ENCODE data around the gene CTTNBP2. TPM values are rescaled to one million over a fixed set of nuclear protein-coding genes. Genes with fewer than 3 reads are reported as not detected.

Gene CTTNBP2
- total and polyA plus RNA-seq, 2 of the 13 experiments (the other 11 are each of a cell fraction or from before 2014, with no cell fraction given): not detected

- no peaks in the 10 kb centered on the region for H4K20me1 ChIP-seq (ENCODE audit: insufficient read depth, low read length)
- H3K9ac ChIP-seq (ENCODE audit: insufficient read depth, low read depth, low read length): no peak overlapping the region
- H3K4me3 ChIP-seq (replicated peaks in 1 of 3; ENCODE audit: insufficient read depth in 1 of 3, low read depth in 2 of 3, low read length in 3 of 3): no peak overlapping the region
- no peaks in the 10 kb centered on the region for H3K9me3 ChIP-seq (ENCODE audit: low read length)
- H3K36me3 ChIP-seq (replicated peaks in 1 of 2; ENCODE audit: control insufficient read depth in 1 of 2, insufficient read depth in 2 of 2, low read length in 2 of 2): no peaks in the 10 kb centered on the region
- H3K4me2 ChIP-seq (ENCODE audit: low read depth, low read length): no peak overlapping the region
- no peak for DNase-seq (ENCODE audit: low spot score)
- no peaks in the 10 kb centered on the region for H3K4me1 ChIP-seq (ENCODE audit: insufficient read depth, low read length)
- in situ Hi-C loops (cut with HindIII; ENCODE audit: extremely low pct_ligation_motif_present, low pct_unique_long_range_greater_than_20kb) (no loop called here), intact Hi-C loops (cut with micrococcal nuclease; ENCODE audit: unreplicated experiment) (no loop called here)
- H3K27ac ChIP-seq (ENCODE audit: extremely low read length, insufficient read depth, low read length): no peak overlapping the region
- no peak overlapping the region for H2AFZ ChIP-seq (ENCODE audit: low read length)
- CTCF ChIA-PET (ENCODE audit: low intra/inter-chr PET ratio, low total read pairs): no interaction called here
- WGBS (ENCODE audit: low lambda C conversion rate): 88% methylated on average over 1 of the region's 1 CpG
- BruUV-seq (replicated peaks): no TSS peak
- no peak for FAIRE-seq
- no peaks in the 10 kb centered on the region for H3K79me2 ChIP-seq (ENCODE audit: insufficient read depth, low read length)
- POLR2A ChIA-PET: no interaction called here
- H3K27me3 ChIP-seq (ENCODE audit: control insufficient read depth in 1 of 2, insufficient read depth in 2 of 2, low read length in 2 of 2): no peaks in the 10 kb centered on the region
- ATAC-seq: no peak
- no peak for TF ChIP-seq MAFG (CRISPR knock-in tag; IDR thresholded peaks at IDR 0.05)
- no peak for TF ChIP-seq ZZZ3 (CRISPR knock-in tag; IDR thresholded peaks at IDR 0.05; ENCODE audit: borderline replicate concordance)
- TF ChIP-seq ZNF281 (CRISPR knock-in tag; IDR thresholded peaks at IDR 0.05; ENCODE audit: borderline replicate concordance): no peak
- TF ChIP-seq ZNF879 (CRISPR knock-in tag; IDR thresholded peaks at IDR 0.05): no peak
- no peak for TF ChIP-seq KDM5A (IDR thresholded peaks at IDR 0.05; ENCODE audit: borderline replicate concordance, low read length)
- TF ChIP-seq YEATS2 (CRISPR knock-in tag; IDR thresholded peaks at IDR 0.05; ENCODE audit: borderline replicate concordance): no peak
- TF ChIP-seq RBM39 (IDR thresholded peaks at IDR 0.05; ENCODE audit: low read depth, low read length, poor library complexity, severe bottlenecking): no peak
- no peak for TF ChIP-seq ZNF773 (CRISPR knock-in tag; IDR thresholded peaks at IDR 0.05; ENCODE audit: borderline replicate concordance)
- TF ChIP-seq NCOA5 (CRISPR knock-in tag; IDR thresholded peaks at IDR 0.05): no peak
- TF ChIP-seq MNT (IDR thresholded peaks at IDR 0.05): no peak
- TF ChIP-seq JUNB (CRISPR knock-in tag; IDR thresholded peaks at IDR 0.05; ENCODE audit: borderline replicate concordance): no peak
- no peak for TF ChIP-seq ZNF20 (CRISPR knock-in tag; IDR thresholded peaks at IDR 0.05)
- no peak for TF ChIP-seq ONECUT2 (CRISPR knock-in tag; IDR thresholded peaks at IDR 0.05)
- no peak for TF ChIP-seq REST (IDR thresholded peaks at IDR 0.05; ENCODE audit: borderline replicate concordance in 1 of 2, low read depth in 1 of 2, low read length in 2 of 2)
- no peak for TF ChIP-seq MTF2 (CRISPR knock-in tag; IDR thresholded peaks at IDR 0.05; ENCODE audit: borderline replicate concordance)
- no peak for TF ChIP-seq POGK (CRISPR knock-in tag; conservative IDR thresholded peaks at IDR 0.05)
Observed at GRCh38 chr7:117837841-117838240, 35.4 kb downstream of the CTTNBP2 start.

All from HepG2 (cell line).